IPS-18c (cell line): Measurements from ENCODE around the gene ATP8A2.

Source experiments
- H3K4me3 ChIP-seq: 2 replicates; pipeline ENCODE4 v1.7.0; 2013; ENCODE audit warnings: low read depth, mild to moderate bottlenecking, low read length, moderate library complexity; ENCODE audit not compliant: insufficient read depth
- H3K9me3 ChIP-seq: one replicate; pipeline ENCODE4 v1.6.1; 2013; ENCODE audit warnings: mild to moderate bottlenecking, low read length, moderate library complexity; ENCODE audit not compliant: control insufficient read depth, insufficient read depth

Gene ATP8A2

GRCh38 chr13:25874064-25874737 is 502.4 kb downstream of the ATP8A2 start:
- H3K4me3 ChIP-seq = no peak overlapping the region

DNA sequence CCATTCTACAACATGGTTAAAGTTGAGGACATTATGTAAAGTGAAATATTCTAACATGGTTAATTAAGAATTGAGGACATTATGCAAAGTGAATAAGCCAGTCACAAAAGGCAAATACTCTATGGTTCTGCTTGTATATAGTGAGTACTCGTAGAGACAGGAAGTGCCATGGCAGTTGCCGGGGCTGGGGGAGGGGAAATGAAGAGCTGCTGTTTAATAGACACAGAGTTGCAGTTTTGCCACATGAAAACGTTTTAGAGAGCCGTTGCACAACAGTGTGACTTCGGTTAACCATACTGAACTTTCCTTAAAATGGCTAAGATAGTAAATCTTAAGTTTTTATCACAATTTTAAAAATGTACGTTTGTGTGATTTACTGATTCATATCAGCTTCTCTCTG is 503.1 kb downstream of the ATP8A2 start:
- no peaks in the 10 kb centered on the region for H3K9me3 ChIP-seq
- H3K4me3 ChIP-seq = no peak overlapping the region

More at GRCh38 chr13:25874064-25874737, 502.4 kb downstream of the ATP8A2 start:
- H3K9me3 ChIP-seq = no peaks in the 10 kb centered on the region

DNA sequence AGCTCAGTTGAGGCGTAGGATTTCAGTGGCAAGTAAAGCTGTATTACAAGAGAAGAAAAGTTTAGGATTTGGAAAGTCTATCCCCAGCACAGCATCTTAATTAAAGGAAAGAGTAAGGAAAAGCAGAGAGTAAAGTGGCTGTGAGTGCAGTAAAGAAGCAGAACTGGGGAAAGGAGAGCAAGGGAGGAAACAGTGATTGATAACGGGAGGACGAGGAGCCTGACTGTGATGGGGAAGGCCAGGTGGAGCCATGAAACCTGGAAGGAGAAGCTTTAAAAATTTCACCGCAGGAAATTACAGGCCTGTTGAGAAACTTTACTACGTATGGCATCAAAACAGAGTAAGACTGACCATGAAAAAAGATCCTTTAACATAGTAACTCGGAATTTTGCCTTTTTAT is 504.5 kb downstream of the ATP8A2 start:
- Histone ChIP-seq H3K4me3 (no peak overlapping the region), H3K9me3 (no peaks in the 10 kb centered on the region)

- Histone ChIP-seq H3K9me3 (no peaks in the 10 kb centered on the region), H3K4me3 (no peak overlapping the region)
These were observed 507.7 kb downstream of the ATP8A2 start for GRCh38 chr13:25879466-25879865.

DNA sequence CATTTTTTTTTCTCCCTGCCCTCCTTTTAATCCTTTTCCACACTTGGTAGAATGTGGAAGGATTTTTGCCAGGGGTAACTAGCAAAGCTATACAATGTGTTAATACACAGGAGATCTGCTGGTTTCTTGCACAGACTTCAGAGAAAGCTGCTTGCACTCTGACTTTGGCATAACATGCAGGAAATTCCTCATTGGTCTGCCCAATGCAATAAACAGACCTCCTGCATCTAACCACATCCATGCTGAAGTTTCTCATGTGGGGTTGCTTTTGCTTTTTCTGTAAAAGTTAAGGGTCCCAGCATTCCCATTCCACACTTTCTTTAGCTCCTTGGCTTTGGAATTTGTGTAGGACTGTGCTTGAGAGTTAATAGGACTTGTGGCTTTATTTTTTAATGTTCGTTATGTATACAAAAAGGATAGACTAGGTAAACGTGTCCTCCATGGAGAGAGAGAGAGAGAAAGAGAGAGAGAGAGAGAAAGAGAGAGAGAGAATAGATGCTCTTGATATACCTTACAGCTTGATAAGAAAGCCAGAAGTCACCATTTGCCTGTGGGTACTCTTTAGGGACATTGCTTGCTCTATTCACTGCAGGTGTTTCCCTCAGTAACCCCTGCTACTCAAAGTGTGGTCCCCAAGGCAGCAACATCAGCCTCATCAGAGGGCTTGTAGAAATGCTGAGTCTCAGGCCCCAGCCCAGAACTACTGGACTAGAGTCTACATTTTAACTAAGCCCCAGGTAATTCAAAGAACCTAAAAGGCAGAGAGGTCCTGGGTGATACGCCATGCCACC is 509.6 kb downstream of the ATP8A2 start:
- H3K4me3 ChIP-seq = no peak overlapping the region

GRCh38 chr13:25881971-25882451 is 510.2 kb downstream of the ATP8A2 start:
- H3K9me3 ChIP-seq = no peaks in the 10 kb centered on the region
- H3K4me3 ChIP-seq = no peak overlapping the region

More for the DNA sequence above, 509.6 kb downstream of the ATP8A2 start:
- H3K9me3 ChIP-seq = no peaks in the 10 kb centered on the region

GRCh38 chr13:25882466-25883357 is 510.9 kb downstream of the ATP8A2 start:
- no peak overlapping the region for H3K4me3 ChIP-seq
- H3K9me3 ChIP-seq = no peaks in the 10 kb centered on the region

DNA sequence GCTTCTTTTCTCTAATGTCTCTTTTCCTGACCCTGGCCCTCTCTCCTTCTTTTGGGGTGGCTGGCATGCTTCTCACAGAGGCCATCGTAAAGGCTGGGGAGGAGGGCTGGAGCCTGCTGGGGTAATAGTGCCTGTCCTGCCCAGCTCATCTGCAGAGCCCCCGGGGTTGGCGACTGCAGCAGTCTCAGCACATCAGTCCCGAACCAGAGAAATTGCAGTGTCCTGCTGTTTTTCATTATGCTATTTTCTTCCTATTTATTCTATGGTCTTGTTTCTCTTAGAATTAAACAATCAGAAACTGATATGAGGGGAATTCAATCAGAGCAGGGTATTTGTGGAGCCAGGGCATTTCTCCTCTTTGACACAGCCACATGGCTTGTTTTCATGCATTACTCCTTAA is 513.6 kb downstream of the ATP8A2 start:
- Histone ChIP-seq H3K4me3 (no peak overlapping the region), H3K9me3 (no peaks in the 10 kb centered on the region)

DNA sequence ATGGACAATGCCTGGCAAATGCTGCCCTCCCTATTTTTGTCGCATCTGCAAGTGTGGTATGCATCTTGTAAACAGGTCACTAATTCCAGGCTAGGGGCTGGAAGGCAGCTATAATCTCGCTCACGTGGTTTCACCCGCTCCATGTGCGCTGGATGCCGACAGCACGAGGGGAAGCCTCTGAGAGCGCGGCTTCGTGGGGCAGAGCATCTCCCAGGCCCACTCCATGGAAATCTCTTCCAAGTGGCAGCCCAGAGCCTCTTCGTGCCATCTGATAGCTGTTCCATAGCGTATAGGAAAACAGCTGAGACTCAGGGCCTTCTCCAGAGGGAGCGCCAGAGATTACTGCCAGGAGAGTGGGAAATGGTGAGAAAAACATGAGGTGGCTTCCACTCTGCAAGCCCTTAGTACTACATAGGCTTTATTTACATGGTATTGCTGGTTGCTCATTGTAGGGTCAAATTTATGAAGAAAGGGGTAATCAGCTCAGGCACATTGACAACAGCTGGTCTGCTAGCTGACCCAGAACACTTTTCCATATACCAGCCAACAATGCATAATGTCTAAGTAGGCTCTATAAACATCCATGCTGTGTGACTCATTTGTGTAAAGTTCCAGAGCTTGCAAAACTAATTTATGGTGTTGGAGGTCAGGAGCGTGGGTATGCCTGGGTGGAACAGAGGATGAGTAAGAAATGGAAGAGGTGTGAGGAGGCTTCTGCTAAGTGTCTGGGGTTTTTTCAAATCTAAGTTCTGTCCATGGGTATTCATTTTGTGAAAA is 514.9 kb downstream of the ATP8A2 start:
- no peak overlapping the region for H3K4me3 ChIP-seq
- no peaks in the 10 kb centered on the region for H3K9me3 ChIP-seq

- Histone ChIP-seq H3K9me3 (no peaks in the 10 kb centered on the region), H3K4me3 (no peak overlapping the region)
These were observed 516.3 kb downstream of the ATP8A2 start for GRCh38 chr13:25887962-25888655.

- Histone ChIP-seq H3K9me3 (no peaks in the 10 kb centered on the region), H3K4me3 (no peak overlapping the region)
These were observed 519.0 kb downstream of the ATP8A2 start for GRCh38 chr13:25890671-25891212.

DNA sequence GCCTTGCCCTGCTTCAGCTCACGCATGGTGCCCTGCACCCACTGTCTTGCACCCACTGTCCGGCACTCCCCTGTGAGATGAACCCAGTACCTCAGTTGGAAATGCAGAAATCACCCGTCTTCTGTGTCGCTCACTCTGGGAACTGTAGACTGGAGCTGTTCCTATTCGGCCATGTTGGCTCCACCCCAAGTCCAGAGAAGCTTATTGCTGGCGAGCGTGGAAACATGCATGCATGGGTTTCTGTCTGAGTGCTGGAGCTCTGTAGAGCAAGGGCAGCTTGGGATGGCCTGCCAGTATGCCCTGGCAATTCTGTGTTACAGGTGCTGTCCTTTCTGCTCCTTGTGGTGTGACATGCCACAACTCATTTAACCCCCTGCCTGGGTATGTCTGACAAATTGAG is 527.2 kb downstream of the ATP8A2 start:
- Histone ChIP-seq H3K9me3 (peaks cover 7% of the 10 kb centered on the region), H3K4me3 (no peak overlapping the region)

- H3K9me3 ChIP-seq = peaks cover 7% of the 10 kb centered on the region
These were observed 527.7 kb downstream of the ATP8A2 start for GRCh38 chr13:25899464-25899863.

DNA sequence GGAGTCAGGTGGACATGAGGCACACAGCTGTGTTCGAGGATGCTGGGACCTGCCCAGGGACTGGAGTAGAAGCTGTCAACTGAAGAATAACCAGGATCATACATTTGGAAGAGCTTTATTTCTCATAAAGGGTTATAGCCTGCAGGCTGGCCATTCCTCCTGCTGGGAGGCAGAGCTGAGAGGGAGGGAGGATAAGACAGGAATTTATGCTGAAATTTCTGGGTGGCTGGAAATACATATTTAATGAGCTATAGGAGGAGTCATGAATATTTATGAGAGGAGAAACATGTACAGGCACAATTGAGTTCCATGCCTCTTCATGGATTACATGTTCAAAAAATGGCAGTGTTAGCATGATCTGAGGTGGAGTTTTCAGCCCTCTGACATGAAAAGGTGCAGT is 528.2 kb downstream of the ATP8A2 start:
- H3K4me3 ChIP-seq = no peak overlapping the region
- peaks cover 7% of the 10 kb centered on the region for H3K9me3 ChIP-seq

More at GRCh38 chr13:25899464-25899863, 527.7 kb downstream of the ATP8A2 start:
- H3K4me3 ChIP-seq = no peak overlapping the region

DNA sequence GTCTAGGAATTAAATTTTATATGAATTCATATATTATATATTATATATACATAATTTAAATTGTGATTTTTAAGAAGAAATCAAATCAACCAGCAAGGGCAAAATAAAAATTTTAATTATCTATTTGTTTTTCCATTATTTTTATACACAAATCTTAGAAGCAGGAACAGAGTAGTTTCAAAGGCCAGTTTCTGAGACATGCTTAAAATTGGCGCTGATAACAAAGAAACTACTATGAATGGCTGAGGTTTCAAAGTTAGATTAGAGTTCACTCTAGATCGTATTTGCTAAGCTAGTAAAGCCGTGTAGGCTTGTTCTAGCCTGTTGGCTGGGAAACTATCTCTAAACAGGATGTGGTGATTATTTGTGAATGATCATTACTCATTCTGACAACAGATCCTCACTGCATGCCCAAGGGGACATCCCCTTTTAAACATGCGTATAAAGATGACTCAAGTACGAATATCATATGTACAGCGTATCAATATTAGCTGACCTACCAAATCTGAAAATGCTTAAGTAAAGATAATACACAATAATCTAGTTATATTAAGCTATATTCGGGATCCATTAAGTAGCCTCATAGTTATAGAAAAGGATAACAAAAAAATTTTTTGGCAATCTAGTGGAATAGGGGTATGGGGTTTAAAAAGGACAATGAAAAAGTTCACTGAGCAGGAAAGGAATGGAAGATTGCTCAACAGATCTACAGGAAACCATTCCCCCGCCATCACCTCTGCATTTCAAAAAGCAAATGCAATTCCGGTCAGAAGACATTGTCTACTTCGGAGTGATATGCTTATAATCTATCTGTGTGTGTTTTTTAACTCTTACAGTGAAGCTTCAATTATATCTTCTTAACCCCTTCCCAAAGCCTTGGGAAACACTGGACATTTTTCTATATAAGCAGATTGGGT is 529.9 kb downstream of the ATP8A2 start:
- Histone ChIP-seq H3K9me3 (peaks cover 7% of the 10 kb centered on the region), H3K4me3 (no peak overlapping the region)
